ENCODE data around the gene CDKN1C. TPM values are rescaled to one million over a fixed set of nuclear protein-coding genes. Genes with fewer than 3 reads are reported as not detected.

CDKN1C gene
- total and polyA plus RNA-seq, 12 donors, result 17.7 to 817 (median 321) TPM

GRCh38 chr11:2926611-2927051 lies 41.1 kb upstream of the CDKN1C start:
- TF ChIP-seq, protein P1, sequence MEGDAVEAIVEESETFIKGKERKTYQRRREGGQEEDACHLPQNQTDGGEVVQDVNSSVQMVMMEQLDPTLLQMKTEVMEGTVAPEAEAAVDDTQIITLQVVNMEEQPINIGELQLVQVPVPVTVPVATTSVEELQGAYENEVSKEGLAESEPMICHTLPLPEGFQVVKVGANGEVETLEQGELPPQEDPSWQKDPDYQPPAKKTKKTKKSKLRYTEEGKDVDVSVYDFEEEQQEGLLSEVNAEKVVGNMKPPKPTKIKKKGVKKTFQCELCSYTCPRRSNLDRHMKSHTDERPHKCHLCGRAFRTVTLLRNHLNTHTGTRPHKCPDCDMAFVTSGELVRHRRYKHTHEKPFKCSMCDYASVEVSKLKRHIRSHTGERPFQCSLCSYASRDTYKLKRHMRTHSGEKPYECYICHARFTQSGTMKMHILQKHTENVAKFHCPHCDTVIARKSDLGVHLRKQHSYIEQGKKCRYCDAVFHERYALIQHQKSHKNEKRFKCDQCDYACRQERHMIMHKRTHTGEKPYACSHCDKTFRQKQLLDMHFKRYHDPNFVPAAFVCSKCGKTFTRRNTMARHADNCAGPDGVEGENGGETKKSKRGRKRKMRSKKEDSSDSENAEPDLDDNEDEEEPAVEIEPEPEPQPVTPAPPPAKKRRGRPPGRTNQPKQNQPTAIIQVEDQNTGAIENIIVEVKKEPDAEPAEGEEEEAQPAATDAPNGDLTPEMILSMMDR (IDR thresholded peaks at IDR 0.05), result no peak
- no peak for TF ChIP-seq POLR2A (IDR thresholded peaks at IDR 0.05)
- intact Hi-C loops (cut with DNase I), result no loop called here
- Histone ChIP-seq H3K27ac (no peak overlapping the region), H3K9me3 (replicated peaks in 1 of 3) (no peaks in the 10 kb centered on the region), H3K36me3 (replicated peaks in 1 of 2) (no peaks in the 10 kb centered on the region), H3K4me3 (no peak overlapping the region), H3K4me1 (replicated peaks in 1 of 2) (peaks cover 16 to 23% of the 10 kb centered on the region in 2 donors), H3K27me3 (peaks cover 11% of the 10 kb centered on the region)
- no peak for DNase-seq
- 89 to 92% (median 91%) methylated on average over 3 to 11 of the region's 11 CpGs for WGBS, 4 donors

DNA sequence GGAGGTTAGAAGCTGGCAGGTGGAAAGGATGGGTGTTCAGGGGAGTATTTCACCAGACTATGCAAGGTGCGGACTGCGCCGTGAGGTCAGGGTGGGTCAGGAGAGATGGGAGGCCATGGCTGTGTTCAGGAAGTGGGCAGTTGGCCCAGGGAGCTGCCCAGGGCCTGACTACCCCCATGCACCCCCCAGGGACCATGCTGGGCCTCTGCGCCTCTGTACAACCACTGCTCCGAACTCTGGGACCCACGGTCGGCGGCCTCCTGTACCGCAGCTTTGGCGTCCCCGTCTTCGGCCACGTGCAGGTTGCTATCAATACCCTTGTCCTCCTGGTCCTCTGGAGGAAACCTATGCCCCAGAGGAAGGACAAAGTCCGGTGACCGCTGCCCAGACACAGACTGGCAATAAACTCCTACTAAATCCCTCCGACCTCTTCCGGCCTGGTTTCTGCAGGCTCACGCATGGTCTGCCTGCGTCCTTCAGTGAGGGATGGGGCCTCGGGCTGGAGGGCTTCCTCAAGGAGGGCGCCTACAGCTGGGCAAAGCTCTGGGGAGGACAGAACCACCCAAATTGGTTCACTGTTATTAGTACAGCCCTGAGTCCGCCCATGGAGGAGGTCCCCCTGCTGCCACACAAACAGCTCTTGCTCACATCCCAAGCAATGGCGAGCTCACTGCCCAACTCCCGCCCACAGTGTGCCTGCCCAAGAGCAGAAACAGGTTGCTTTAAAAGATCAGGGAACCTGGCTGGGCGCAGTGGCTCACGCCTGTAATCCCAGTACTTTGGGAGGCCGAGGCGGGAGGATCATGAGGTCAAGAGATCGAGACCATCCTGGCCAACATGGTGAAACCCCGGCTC lies 39.5 kb upstream of the CDKN1C start:
- no peak for DNase-seq
- Histone ChIP-seq H3K9me3 (replicated peaks in 1 of 3) (no peaks in the 10 kb centered on the region), H3K36me3 (replicated peaks in 1 of 2) (no peaks in the 10 kb centered on the region), H3K27me3 (peaks cover 11% of the 10 kb centered on the region), H3K4me3 (no peak overlapping the region), H3K4me1 (replicated peaks in 1 of 2) (peaks cover 13 to 17% of the 10 kb centered on the region in 2 donors), H3K27ac (no peak overlapping the region)
- WGBS, 4 donors, result 87 to 94% (median 92%) methylated on average over 16 to 30 of the region's 30 CpGs
- TF ChIP-seq, protein P1 (IDR thresholded peaks at IDR 0.05), result no peak
- TF ChIP-seq POLR2A (IDR thresholded peaks at IDR 0.05), result no peak
- intact Hi-C loops (cut with DNase I), result no loop called here

GRCh38 chr11:2924381-2924780 lies 38.8 kb upstream of the CDKN1C start:
- no peaks in the 10 kb centered on the region for H3K36me3 ChIP-seq (replicated peaks in 1 of 2)
- no peak for TF ChIP-seq POLR2A (IDR thresholded peaks at IDR 0.05)
- TF ChIP-seq, protein P1 (IDR thresholded peaks at IDR 0.05), result no peak
- no peaks in the 10 kb centered on the region for H3K9me3 ChIP-seq (replicated peaks in 1 of 3)
- no peak for DNase-seq
- no peak overlapping the region for H3K27ac ChIP-seq
- H3K4me3 ChIP-seq, result no peak overlapping the region
- intact Hi-C loops (cut with DNase I), result no loop called here
- H3K27me3 ChIP-seq, result peaks cover 11% of the 10 kb centered on the region
- peaks cover 6 to 10% of the 10 kb centered on the region in 2 donors for H3K4me1 ChIP-seq (replicated peaks in 1 of 2)
- 77 to 88% (median 84%) methylated on average over 3 to 10 of the region's 10 CpGs for WGBS, 4 donors

DNA sequence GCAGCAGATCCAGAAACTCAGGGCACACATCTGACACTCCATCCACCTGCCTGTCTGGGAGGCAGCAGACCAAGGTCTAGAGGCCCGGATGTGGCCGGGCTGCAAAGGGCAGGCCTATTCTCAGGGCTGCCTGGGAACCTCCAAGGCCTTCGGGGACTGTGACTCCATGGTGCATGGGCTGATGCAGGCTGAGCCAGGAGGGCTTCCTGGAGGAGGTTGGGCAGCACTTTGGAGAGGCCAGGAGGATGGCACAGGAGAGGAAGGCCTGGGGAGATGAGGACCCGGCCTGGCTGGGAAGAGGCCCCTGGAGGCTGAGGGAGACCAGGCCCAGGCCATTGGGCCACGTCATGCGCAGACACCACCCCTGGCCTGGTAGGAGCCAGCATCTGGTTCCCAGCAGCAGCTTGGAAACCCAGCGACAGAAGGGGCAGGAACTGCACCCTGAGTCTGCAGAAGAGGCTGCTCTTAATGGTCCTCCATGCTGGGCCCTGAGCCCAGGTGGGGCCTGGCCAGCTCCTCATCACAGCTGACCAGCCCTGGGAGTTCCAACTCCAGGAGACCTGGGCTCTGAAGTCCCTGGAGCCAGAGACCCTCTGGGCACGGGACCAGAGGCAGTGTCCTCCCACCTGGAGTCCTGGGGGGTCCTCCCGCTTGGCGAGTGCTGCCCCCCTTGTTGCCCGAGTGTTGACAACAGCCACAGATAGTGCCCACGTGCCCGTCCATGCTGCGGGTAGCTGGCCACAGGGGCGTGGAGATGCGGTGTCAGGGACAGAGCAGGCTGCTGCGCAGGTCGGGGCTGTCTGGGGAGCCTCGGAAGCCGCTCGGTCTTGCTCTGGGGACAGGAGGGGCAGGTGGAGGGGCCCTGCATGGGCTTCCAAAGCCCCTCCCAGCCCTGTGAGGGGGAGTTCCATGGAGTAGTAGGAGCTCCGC lies 38.1 kb upstream of the CDKN1C start:
- Histone ChIP-seq H3K4me3 (no peak overlapping the region), H3K9me3 (replicated peaks in 1 of 3) (no peaks in the 10 kb centered on the region), H3K27me3 (peaks cover 10% of the 10 kb centered on the region), H3K4me1 (replicated peaks in 1 of 2) (peaks cover 0 to 3% of the 10 kb centered on the region in 2 donors), H3K27ac (no peak overlapping the region), H3K36me3 (replicated peaks in 1 of 2) (no peaks in the 10 kb centered on the region)
- DNase-seq, result no peak
- WGBS, 4 donors, result 86 to 93% (median 89%) methylated on average over 15 to 22 of the region's 22 CpGs
- intact Hi-C loops (cut with DNase I), result no loop called here
- TF ChIP-seq POLR2A (IDR thresholded peaks at IDR 0.05), result no peak
- TF ChIP-seq, protein P1 (IDR thresholded peaks at IDR 0.05), result no peak

Measured in adrenal gland (tissue), 12 donors.